NCI-H2196 (cell line): ENCODE data around the gene SLC38A1.
"Not testable (repeated sequence)": the region's sequence is repeated elsewhere in the genome, so short reads cannot be mapped to it uniquely, and the experiment has no call there.

Experiments
- DNase-seq: peaks from one replicate; lab custom pipeline; 2025; ENCODE audit not compliant: unreplicated experiment; lab: John Stamatoyannopoulos, UW

Gene SLC38A1

GRCh38 chr12:46174061-46174662 lies 94.7 kb downstream of the SLC38A1 start:
- DNase-seq = no peak

- no peak for DNase-seq
Measured at GRCh38 chr12:46168426-46168825, 100.4 kb downstream of the SLC38A1 start.

DNA sequence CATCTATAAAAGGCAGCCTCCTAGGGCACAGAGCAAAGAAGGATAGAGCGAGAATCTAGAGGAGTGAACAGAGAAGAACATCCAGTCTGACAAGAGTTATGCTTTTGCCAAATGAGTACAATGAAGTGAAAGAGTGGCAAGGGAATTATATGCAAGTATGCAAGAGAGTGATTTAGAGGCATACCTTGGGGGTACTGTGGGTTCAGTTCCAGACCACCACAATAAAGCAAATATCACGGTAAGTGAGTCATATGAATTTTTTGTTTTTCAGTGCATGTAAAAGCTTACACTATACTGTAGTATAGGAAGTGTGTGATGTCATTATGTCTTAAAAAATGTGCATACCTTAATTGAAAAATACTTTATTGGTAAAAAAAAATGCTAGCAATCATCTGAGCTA lies 101.4 kb downstream of the SLC38A1 start:
- DNase-seq = no peak

- DNase-seq = no peak
Measured at GRCh38 chr12:46165191-46165590, 103.7 kb downstream of the SLC38A1 start.

- DNase-seq = no peak
Measured at GRCh38 chr12:46164186-46164761, 104.6 kb downstream of the SLC38A1 start.

- not testable (repeated sequence) for DNase-seq
Measured at GRCh38 chr12:46162549-46163076, 106.2 kb downstream of the SLC38A1 start.

- no peak for DNase-seq
Measured at GRCh38 chr12:46160981-46161690, 107.7 kb downstream of the SLC38A1 start.

GRCh38 chr12:46160101-46160980 lies 108.5 kb downstream of the SLC38A1 start:
- DNase-seq = peak; percentile 19

GRCh38 chr12:46159309-46159901 lies 109.4 kb downstream of the SLC38A1 start:
- DNase-seq = no peak

DNA sequence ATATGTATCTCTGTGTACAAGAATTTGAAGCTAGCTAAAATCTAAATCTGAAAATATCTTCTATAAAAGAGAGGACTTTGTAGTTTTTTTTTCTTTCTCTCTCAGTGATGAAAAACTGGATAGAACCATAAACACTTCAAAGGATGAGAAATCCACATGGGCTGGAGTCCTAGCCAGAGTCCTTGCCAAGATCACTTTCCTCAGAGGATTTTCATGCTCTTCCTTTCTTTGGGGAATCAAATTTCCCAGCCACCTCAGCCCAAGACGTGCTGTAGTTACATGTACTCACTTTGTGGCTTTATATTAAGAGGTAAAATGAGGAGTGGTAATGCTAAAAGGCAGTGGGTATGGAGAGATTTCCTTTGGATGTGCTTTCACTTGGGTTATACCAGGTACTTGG lies 110.3 kb downstream of the SLC38A1 start:
- no peak for DNase-seq

DNA sequence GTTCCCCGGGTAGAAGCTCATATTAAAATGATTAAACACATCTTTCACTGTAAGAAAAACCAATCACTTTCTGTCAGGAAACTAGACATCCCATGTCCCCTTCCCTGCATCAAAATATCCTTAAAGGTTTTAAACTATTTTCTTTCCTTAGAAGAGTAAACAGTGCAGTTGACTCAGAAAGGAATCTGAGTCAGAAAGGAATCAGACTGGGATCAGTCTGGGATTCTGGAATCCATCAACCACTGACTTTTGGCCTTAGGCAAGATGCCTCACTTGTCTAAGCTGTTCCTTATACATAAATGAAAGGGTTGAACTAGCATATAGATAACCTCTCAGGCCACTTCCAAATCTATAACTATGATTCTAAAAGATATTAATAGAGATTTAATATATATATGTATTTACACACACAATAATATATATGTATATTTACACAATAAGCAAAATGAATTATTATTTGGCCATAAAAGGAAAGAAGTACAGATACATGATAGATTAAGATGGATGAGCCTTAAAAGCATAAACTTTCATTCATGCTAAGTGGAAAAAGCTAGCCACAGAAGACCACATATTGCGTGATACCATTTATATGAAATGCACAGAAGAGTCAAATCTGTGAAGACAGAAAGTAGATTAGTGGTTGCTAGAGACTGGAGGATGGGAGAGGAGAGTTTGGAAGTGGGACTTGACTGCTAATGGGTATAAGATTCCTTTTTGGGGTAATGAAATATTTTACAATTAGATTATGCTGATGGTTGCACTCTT lies 114.4 kb downstream of the SLC38A1 start:
- no peak for DNase-seq

- DNase-seq = peak; percentile 39
Measured at GRCh38 chr12:46153268-46153872, 115.5 kb downstream of the SLC38A1 start.

DNA sequence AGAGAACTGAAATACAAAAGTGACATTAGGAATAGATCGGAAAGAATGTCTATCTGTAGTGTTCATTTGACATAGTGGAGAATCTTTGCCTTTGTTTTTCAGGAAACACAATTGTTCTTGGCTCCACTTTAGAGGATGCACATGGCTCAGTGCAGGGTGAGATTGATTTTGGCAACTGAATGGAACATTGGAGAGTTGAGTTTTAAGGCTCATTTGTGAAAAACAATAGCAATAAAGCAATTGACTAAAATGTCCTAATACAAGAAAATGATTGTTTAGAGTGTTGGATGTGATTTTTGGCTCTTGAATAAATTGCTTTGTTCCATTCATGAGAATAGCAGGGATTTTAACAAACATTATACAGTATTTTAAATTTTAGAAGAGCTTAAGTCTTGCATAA lies 116.4 kb downstream of the SLC38A1 start:
- no peak for DNase-seq

- DNase-seq = no peak
Measured at GRCh38 chr12:46150735-46151134, 118.1 kb downstream of the SLC38A1 start.

- DNase-seq = no peak
Measured at GRCh38 chr12:46149905-46150304, 118.9 kb downstream of the SLC38A1 start.

- DNase-seq = no peak
Measured at GRCh38 chr12:46149079-46149464, 119.8 kb downstream of the SLC38A1 start.

GRCh38 chr12:46148327-46149078 lies 120.3 kb downstream of the SLC38A1 start:
- no peak for DNase-seq

DNA sequence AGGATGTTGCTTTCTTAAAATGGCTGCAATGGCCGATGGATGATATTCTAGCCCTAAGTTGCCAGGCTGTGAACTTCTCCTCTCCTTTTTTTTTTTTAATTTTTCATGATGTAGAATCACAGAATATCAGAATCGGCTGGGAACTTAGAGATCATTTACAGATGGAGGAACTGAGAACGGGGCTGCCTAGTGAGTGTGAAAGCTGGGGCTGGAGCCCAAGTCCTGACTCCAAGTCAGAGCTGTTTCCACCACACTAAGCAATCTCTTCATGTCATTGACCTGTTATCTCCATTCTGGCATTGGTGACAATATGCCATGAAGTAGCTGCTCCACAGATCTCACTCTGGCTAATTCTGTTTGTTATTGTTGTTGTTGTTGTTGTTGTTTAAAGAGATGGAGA lies 121.7 kb downstream of the SLC38A1 start:
- DNase-seq = no peak

DNA sequence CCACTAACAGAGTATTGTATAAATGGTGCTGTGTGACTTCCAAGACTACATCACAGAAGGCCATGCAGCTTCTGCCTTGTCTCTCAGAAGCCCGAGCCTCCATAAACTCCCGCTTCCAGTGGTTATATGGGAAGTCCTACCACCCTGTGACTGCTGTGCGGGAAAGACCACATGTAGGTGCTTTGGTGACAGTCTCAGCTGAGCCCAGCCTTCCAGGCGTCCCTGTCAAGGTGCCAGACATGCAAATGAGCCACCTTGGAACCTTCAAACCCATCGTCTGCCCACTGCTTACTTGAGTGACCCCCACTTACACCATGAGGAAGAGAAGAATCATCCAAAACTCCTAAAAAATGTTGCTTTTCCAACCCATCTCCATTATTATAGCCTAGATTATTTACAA lies 123.0 kb downstream of the SLC38A1 start:
- DNase-seq = no peak
